GM21360 (cell line): ENCODE results near the gene AGTRAP.

Source experiments
- ATAC-seq: cut with Tn5 transposase; IDR thresholded peaks from one replicate; pipeline ENCODE4 v1.9.1; 2021; ENCODE audit warnings: mild to moderate bottlenecking, moderate library complexity; ENCODE audit not compliant: unreplicated experiment

Gene AGTRAP

DNA sequence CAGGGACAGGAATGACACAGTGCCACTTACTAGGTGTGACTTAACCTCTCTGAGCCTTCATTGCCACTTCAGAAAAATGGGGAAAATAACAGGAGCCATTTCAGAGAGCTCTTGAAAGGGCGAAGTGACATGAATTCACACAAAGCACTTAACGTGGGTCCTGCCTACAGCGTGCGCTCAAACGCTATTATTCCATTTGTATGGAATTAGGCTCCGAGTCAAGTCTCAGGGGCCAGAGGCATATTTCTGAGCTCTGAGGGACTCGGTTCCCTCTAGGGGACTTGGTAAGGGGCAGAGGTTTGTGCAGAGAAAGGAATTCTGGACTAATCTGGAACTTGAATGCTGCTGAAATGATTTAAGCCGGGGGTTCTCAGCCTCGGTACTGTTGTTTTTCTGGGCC lies 30.3 kb upstream of the AGTRAP start:
- ATAC-seq, result no peak

DNA sequence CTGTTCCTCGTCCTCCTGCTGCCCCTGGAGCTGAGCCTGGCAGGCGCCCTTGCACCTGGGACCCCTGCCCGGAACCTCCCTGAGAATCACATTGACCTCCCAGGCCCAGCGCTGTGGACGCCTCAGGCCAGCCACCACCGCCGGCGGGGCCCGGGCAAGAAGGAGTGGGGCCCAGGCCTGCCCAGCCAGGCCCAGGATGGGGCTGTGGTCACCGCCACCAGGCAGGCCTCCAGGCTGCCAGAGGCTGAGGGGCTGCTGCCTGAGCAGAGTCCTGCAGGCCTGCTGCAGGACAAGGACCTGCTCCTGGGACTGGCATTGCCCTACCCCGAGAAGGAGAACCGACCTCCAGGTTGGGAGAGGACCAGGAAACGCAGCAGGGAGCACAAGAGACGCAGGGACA lies 29.6 kb upstream of the AGTRAP start:
- ATAC-seq, result no peak

DNA sequence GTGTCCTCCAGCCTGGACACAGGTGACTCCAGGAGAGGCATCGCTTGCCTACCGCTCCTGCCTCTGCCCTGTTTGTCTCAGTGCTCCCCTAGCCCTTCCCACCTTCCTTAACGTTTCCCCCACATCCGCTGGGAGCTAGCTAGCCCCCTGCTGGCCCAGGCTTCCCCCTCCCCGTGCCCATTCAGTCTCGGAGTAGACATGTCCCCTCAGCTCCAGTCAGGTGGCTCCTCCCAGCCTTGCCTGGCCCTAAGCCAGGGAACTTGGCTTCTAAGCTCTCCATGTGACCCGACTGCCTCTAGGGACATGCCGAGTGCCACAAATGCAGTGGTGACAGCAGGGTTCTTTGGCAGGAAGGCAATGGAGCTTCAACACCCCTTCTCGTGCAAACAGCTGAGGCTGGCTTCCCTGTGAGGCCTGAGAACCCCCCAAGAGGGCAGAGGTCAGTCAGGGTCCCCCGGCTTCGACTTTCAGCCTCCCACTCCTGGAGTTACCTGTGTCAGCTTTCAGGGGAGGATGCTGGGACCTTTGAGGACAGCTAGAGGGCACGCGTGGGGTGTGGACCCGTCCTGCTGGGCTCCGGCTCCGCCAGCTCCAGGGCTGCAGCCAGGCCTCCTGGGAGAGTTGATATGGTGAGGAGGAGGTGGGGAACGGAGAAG lies 28.2 kb upstream of the AGTRAP start:
- ATAC-seq, result no peak

DNA sequence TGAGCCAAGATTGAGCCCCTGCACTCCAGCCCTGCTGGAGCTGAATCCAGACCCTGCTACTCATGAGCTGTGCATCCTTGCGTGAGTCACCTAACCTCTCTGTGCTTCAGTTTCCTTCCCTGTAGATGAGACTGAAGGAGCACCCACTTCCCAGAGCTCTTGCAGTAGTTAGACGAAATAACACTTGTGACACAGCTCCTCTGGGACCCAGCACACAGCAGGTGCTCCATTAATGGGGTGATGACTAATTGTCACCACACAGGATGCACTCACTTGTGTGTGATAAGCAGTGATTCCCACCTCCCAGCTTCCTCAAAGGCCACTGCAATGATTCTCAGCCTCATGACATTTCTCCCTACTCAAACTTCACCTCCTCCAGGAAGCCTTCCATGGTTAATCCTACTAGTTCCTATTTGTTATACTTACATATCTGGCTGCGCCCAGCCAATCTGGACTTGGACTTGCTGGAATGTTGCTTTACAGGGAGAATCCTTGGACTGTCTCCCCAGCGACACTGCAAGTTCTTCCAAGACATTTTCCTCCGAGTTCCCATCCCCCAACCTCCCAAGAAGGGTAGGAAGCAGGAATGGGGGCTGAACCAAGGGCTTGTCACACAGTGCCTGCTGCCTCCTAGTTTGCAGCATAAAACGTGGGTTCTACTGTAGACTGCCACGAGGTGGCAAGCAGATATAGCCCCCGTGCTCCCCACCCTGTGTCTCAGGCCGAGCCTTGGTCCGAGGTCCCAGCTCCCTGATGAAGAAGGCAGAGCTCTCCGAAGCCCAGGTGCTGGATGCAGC lies 27.2 kb upstream of the AGTRAP start:
- ATAC-seq, result no peak

DNA sequence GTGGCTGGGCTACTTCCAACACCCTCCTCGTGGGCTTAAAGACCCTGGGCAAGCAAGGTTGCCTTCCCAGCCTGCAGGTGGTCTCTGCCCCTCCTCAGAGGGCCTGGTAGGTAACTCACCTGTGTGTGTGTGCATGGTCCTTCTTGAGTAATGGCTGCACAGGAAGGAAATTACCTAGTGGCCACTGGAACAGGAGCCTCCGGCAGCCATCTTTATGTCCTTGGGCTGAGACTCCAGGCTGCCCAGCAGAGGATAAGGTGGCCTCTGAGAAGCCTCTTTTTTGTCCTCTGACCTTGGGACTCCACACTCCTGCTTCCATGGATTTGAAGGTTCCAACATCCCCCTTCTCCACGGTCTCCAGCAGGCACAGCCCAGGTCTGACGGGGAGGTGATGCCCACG lies 24.4 kb upstream of the AGTRAP start:
- no peak for ATAC-seq

DNA sequence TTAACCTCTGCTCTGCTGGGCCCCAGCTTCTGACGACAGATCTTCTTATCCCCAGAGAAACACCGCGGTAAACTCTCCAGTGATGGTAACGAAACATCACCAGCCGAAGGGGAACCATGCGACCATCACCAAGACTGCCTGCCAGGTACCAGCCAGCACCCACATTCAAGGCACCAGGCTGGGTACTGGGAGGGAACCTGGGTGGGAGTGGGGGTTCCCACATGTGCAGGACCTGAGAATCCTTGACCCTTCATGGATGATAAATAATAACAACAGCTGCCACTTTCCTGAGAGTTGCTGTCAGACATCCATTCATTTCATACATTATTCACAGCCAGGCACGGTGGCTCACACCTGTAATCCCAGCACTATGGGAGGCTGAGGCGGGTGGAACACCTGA lies 23.7 kb upstream of the AGTRAP start:
- ATAC-seq, result no peak

DNA sequence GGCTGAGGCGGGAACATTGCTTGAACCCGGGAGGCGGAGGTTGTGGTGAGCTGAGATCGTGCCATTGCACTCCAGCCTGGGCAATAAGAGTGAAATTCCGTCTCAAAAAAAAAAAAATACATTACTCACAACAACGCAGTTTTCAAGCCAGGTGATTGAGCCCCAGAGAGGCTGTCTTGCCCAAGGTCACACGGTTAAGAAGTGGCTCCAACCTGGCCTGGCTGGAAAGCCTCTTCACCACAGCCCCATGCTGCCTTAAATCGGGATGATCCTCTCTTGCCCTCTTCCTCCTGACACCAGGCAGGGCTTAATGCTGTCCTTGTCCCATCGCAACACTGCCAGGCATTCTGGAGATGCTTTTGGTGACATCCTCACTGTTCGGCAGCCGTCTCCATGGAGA lies 22.8 kb upstream of the AGTRAP start:
- ATAC-seq, result no peak

DNA sequence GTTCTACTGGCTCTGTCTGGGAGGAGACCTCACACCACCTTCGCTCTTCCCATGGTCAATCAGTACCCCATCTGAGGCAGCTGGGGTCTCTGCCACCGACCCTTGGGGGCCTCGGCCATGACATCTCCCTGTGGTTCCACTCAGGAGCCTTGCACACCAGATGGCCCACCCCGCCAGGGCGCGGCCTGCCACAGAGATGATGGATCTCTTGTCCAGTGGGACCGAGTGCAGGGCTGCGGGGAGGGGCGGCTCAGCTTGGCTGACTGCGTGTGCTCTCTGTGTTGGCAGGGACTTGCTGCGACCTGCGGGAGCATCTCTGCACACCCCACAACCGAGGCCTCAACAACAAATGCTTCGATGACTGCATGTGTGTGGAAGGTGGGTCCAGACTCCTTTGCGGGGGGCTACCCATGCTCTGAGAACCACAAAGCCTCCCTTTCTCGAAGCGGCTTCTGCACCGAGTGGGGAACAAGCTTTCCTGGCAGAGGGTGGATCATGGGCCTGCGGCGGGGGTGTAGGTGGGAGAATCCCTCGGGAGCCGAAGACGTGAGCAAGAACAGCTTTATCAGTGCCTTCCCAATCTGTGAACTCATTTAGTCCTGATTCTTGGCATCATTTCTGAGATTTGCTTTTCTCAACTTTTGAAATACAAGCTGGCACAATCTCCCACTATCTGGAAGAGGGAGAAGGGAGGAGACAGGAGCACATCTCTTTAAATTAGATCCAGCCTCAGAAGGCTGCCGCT lies 20.9 kb upstream of the AGTRAP start:
- no peak for ATAC-seq

DNA sequence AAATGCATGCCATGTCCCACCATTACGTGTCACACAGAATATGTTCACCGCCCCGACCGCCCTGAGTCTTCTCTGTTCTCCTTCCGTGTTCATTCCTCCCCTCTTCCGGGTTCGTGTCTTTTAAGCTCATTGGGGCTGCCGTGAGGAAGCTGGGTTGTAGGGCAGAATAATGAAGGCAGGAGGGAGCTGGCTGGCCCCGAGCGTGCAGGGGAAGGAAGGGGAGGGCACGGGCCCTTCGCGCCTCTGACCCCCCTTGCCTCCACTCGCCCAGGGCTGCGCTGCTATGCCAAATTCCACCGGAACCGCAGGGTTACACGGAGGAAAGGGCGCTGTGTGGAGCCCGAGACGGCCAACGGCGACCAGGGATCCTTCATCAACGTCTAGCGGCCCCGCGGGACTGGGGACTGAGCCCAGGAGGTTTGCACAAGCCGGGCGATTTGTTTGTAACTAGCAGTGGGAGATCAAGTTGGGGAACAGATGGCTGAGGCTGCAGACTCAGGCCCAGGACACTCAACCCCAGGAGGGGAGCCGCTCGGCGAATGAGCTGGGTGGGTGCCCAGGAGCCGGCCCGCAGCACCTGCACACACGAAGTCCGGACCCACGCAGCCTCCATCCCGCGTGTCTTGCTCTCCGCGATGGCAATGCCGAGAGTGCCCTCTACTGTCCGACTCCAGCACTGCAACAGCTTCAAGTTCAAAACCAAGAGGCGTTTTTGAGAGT lies 16.5 kb upstream of the AGTRAP start:
- ATAC-seq, result no peak

DNA sequence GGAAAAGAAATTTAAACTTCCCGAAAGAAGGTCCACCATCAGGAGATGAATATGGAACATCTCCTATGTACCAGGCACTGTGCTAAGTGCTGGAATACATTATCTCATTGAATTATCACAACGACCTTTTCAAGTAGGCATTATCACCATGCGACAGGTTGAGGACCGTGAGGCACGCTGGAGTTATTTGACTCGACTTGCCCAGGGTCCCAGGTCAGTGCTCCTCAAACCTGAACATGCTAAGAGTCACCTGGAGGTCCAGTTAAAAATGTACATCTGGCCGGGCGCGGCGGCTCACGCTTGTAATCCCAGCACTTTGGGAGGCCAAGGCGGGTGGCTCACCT lies 15.9 kb upstream of the AGTRAP start:
- ATAC-seq, result no peak

DNA sequence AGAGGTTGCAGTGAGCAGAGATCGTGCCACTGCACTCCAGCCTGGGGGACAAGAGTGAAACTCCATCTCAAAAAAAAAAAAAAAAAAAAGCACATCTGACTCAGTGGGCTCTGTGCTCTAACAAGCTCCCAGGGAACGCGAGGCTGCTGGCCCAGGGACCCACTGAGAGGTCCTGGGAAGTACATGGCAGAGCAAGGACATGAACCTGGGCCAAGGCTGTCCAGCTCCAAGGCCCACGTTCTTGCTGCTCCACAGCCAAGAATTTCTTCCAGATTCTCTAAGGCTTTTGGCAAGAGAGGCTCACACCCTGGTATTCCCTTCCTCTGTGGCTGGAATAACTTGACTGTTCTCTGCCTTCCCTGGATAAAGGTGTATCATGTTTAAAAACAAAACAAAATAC lies 15.4 kb upstream of the AGTRAP start:
- no peak for ATAC-seq

DNA sequence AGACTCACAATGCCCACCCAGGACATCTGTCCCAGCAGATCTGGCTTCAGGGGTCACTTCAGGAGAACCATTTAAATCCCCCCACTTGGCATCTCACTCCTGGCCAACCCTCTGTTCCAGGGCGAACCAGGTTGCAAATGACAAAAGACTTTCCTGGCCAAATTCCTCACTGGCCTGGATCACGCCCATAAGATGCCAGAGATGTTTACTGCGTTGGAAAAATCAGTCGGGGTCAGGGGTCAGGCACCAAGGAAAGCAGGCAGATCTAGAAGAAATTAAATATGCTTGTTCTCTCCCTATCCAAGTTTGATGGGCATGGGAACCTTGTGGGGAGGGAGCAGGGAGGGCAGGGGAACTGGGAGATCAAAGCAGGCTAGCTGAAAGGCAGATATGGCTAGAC lies 14.6 kb upstream of the AGTRAP start:
- ATAC-seq, result no peak

DNA sequence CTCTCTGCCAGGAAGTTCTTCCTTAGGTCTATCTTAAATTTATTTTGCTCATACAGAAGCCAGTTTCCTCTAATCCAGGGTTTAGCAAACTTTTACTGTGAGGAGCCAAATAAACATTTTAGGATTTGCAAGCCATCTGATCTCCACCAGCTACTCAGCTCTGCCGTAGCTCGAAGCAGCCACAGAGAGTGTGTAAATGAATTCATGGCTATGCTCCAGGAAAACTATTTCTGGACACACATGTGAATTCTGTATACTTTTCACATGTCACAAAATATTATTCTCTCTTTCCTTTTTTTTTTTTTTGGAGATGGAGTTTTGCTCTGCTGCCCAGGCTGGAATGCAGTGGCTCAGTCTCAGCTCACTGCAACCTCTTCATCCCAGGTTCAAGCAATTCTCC lies 13.4 kb upstream of the AGTRAP start:
- no peak for ATAC-seq

DNA sequence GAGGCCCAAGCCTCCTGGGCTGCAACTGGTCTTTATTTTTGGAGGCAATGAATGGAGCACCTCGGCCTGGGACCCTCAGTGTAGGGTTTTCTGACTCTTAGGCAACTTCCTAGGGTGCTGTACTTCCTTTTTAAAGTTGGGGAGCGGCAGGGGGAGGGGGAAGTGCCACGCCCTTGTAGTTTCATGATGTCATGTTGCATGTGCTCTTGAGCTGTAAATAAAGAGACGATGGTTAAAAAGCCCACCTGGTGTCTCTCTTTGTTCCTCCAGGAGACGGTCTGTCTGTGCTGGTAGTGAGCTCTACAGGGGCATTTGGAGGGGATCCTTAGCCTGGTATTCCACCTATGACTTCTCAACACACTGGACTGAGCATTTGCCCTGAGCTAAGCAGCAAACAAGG lies 10.3 kb upstream of the AGTRAP start:
- no peak for ATAC-seq

DNA sequence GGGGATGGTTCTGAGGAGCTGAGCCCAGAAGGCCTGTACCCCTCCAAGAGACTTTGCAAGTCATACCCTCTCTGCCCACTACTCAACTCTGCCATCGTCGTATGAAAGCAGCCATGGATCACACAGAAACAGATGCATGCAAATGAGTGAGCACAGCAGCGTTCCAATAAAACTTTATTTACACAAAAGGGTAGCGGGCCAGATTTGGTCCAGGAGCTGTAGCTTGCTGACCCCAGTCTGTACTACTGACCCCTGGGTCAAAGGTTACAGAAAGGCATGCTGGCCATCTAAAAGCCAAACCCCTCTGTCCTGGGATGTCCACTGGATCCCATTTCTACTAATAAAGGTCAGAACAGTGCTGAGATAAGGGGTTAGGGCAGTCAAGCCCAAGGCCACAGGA lies 8.8 kb upstream of the AGTRAP start:
- no peak for ATAC-seq

DNA sequence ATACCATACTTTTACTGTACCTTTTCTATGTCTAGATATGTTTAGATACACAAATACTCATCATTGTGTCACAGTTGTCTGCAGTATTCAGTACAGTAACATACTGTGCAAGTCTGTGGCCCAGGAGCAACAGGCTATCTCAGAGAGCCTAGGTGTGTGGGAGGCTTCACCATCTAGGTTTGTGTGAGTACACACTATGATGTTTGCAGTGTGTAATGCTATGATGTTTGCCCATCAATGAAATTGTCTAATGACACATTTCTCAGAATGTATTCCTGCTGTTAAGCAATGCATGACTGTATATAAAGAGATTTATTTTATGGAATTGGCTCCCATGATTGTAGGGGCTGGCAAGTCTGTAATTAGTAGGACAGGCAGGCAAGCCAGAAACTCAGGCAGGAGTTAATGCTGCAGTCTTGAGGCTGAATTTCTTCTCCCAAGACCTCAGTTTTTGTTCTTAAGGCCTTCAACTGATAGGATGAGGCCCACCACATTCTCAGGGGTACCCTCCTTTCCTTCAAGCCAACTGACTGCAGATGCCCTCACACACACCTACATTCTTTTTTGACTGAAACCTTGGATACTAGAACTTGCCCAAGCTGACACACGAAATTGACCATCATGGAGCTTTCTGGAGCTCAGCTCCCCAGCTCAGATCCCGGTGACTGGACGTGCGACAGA lies 7.7 kb upstream of the AGTRAP start:
- ATAC-seq, result no peak

DNA sequence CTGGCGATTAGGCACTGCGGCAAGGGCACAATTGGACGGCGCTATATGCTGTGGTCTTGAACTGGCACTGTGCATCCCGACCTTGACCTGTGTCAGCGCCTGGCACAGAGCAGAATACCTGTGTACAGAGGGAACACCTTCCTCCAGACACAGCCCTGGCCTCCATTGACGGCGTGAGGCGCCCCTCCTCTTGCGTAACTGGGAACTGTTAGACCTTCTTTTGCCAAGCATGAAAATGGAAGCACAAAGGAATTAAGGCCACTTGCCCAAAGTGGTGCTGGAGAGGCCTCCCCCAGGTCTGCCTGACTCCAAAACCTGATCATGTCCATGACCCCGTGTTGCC lies 6.8 kb upstream of the AGTRAP start:
- no peak for ATAC-seq

DNA sequence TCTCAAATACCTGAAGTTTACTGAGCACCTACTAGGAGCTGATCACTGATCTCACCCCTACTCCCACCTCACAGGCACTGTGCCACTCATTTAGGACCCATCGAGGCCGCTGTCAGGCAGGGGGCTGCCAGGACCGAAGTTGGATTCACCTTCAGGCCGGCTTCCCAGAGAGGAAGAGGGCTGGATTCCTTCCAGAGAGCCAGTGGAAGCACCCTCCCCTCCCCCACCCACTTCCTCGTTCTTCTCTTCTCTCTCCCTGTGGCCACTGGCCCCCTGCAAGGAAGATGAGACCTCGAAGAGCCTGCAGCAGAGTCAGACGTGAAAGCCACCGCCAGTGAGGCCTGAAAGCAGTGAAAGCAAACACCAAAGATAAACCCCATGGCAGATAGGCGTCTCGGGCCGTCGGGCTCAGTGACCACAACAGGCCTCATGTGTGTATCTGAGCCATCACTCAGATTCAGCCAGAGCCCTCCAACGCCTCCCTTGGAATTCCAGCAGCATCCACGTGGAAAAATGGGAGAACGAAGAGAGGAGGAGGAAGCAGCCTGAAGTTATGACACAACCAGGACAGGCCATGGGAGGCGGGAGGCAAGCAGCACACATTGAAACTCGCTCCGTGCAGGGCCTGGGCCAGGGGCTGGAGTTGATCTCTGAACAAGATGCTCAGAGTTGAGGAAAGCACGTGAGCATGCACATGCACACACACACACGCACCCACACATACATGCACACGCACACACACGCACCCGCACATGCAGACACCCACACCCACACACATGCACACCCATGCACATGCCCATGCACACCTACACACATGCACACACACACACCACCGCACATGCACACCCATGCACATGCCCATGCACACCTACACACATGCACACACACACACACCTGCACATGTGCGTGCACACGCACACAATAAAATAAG lies 6.2 kb upstream of the AGTRAP start:
- ATAC-seq, result no peak

DNA sequence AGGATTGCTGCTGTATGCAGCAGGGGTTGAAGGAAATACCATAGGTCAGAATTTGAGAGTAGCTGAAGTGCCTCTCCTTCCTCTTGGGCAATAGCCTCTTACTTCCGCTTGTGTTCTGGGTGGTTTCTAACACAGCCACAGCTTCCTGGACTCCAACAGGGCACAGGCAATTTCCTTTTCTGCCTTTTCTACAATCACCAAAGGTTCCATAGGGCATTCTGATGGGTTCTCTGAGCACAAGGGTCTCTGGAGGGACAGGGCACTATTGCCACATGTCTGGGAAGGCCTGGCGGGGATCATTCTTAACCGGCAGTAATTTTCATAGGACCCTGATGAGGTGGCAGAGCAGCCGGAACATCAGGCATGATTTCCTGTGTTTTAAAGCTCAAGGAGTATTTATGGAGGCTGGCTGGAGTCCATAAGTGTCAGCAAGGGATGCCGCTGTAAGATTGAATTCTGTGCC lies 5.5 kb upstream of the AGTRAP start:
- no peak for ATAC-seq
